HEK293 (cell line): ENCODE measurements around the gene FRMD5.

Source experiments
- KLF10 ChIP-seq: fragments of 450-650 bp; IDR thresholded peaks from 2 replicates; pipeline ENCODE4 v1.5.1; 2018; ENCODE audit warnings: missing biosample characterization, mild to moderate bottlenecking, missing genetic modification characterization
- KLF7 ChIP-seq: fragments of 450-650 bp; formaldehyde crosslinking; IDR thresholded peaks from 2 replicates; pipeline ENCODE4 v1.5.1; 2016; ENCODE audit warnings: missing biosample characterization, missing genetic modification characterization, borderline replicate concordance
- MEIS1 ChIP-seq: sonication (generic); formaldehyde crosslinking; IDR thresholded peaks from 2 replicates; pipeline ENCODE4 v1.8.1; 2022; ENCODE audit warnings: missing genetic modification reagents, mild to moderate bottlenecking, borderline replicate concordance
- YY1 ChIP-seq: fragments of 450-650 bp; formaldehyde crosslinking; IDR thresholded peaks from 2 replicates; pipeline ENCODE4 v1.5.1; 2018; ENCODE audit warnings: missing biosample characterization, missing genetic modification characterization
- ZNF184 ChIP-seq: fragments of 450-650 bp; IDR thresholded peaks from 2 replicates; pipeline ENCODE4 v1.5.1; 2018; ENCODE audit warnings: missing biosample characterization, mild to moderate bottlenecking, missing genetic modification characterization
- ZNF24 ChIP-seq: fragments of 450-650 bp; formaldehyde crosslinking; IDR thresholded peaks from 2 replicates; pipeline ENCODE4 v1.5.1; 2016; ENCODE audit warnings: missing biosample characterization, missing genetic modification characterization
- ZNF274 ChIP-seq, 2 experiments: fragments of 200-500 bp in 1 of 2; fragments of 450-650 bp in 1 of 2; sonication (Bioruptor generic) in 1 of 2; formaldehyde crosslinking in 1 of 2; IDR thresholded peaks; 2 replicates each; pipeline versions ENCODE4 v1.5.1 to v1.6.1; 2014 to 2016; ENCODE audit warnings: borderline replicate concordance in 1 of 2, inconsistent platforms in 1 of 2, low read length in 1 of 2, missing biosample characterization in 1 of 2, missing genetic modification characterization in 1 of 2
- ZNF350 ChIP-seq: fragments of 450-650 bp; formaldehyde crosslinking; IDR thresholded peaks from 2 replicates; pipeline ENCODE4 v1.5.0; 2017; ENCODE audit warnings: missing biosample characterization, mild to moderate bottlenecking, missing genetic modification characterization
- ZNF76 ChIP-seq: fragments of 450-650 bp; formaldehyde crosslinking; IDR thresholded peaks from 2 replicates; pipeline ENCODE4; 2016; ENCODE audit warnings: low read depth, missing biosample characterization, missing genetic modification characterization, borderline replicate concordance
- TF ChIP-seq, protein P1 (sequence below): fragments of 450-650 bp; formaldehyde crosslinking; IDR thresholded peaks from 2 replicates; pipeline ENCODE4 v1.5.1; 2016; ENCODE audit warnings: missing biosample characterization, missing genetic modification characterization
- TF ChIP-seq, protein P2 (sequence below): fragments of 450-650 bp; formaldehyde crosslinking; IDR thresholded peaks from 2 replicates; pipeline ENCODE4 v1.5.1; 2016; ENCODE audit warnings: missing biosample characterization, missing genetic modification characterization

DNA sequence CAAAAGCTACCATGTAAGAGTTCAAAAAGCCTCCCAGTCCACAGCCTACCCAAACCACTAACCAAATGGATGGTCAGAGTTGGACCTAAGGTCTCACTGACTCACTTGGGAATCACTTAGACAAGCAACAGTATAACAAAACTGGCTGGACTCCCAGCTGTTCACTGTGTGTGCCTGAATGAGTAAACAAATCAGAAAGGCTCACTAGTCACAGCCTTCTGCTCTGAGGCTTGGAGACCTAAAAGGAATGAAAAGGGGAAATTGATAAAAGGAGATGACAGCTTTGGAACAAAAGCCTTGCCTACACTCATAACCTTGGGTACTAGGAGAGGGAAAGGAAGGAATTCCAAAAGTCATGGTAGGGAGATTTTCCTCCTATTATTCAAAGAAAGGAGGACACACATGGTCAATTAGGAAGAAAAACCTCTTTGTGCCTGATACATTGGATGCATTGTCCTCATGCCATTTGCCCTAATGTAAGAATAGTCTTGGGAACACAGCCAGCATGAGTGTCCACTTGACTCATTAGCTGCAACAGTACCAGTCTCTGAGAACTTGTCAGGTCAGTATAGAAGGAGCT, 92.3 kb downstream of the FRMD5 start:
- no peak for TF ChIP-seq KLF10 (tag by site-specific recombination)
- no peak for TF ChIP-seq ZNF184 (tag by site-specific recombination)
- TF ChIP-seq, protein P1, sequence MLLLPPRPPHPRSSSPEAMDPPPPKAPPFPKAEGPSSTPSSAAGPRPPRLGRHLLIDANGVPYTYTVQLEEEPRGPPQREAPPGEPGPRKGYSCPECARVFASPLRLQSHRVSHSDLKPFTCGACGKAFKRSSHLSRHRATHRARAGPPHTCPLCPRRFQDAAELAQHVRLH (tag by site-specific recombination): no peak
- TF ChIP-seq ZNF76 (tag by site-specific recombination): no peak
- TF ChIP-seq, protein P2, sequence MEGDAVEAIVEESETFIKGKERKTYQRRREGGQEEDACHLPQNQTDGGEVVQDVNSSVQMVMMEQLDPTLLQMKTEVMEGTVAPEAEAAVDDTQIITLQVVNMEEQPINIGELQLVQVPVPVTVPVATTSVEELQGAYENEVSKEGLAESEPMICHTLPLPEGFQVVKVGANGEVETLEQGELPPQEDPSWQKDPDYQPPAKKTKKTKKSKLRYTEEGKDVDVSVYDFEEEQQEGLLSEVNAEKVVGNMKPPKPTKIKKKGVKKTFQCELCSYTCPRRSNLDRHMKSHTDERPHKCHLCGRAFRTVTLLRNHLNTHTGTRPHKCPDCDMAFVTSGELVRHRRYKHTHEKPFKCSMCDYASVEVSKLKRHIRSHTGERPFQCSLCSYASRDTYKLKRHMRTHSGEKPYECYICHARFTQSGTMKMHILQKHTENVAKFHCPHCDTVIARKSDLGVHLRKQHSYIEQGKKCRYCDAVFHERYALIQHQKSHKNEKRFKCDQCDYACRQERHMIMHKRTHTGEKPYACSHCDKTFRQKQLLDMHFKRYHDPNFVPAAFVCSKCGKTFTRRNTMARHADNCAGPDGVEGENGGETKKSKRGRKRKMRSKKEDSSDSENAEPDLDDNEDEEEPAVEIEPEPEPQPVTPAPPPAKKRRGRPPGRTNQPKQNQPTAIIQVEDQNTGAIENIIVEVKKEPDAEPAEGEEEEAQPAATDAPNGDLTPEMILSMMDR: no peak
- TF ChIP-seq ZNF274 (IDR thresholded peaks at IDR 0.05; ENCODE audit: low read length): no peak
- no peak for TF ChIP-seq ZNF274 (tag by site-specific recombination; IDR thresholded peaks at IDR 0.05; ENCODE audit: borderline replicate concordance)
- TF ChIP-seq YY1 (tag by site-specific recombination): no peak
- no peak for TF ChIP-seq ZNF24 (tag by site-specific recombination)
- TF ChIP-seq ZNF350 (tag by site-specific recombination): no peak
- no peak for TF ChIP-seq KLF7 (tag by site-specific recombination)
- TF ChIP-seq MEIS1 (CRISPR knock-in tag): no peak
